ENCODE data around the gene TUBB4B.

GRCh38 chr9:137215196-137215986, 25.7 kb upstream of the TUBB4B start:
- TF ChIP-seq JUND (IDR thresholded peaks at IDR 0.05) (no peak), MXI1 (IDR thresholded peaks at IDR 0.05; ENCODE audit: low read depth, low read length) (no peak), POLR2AphosphoS5 (IDR thresholded peaks at IDR 0.05; ENCODE audit: low read depth, low read length) (no peak), FOXM1 (IDR thresholded peaks at IDR 0.05; ENCODE audit: low read depth) (no peak), TCF12 (IDR thresholded peaks at IDR 0.05) (no peak), USF1 (IDR thresholded peaks at IDR 0.05; ENCODE audit: borderline replicate concordance, low read depth) (no peak), EZH2phosphoT487 (IDR thresholded peaks at IDR 0.05; ENCODE audit: borderline replicate concordance, low read depth) (no peak), GATA2 (CRISPR knock-in tag; IDR thresholded peaks at IDR 0.05) (no peak), RXRA (IDR thresholded peaks at IDR 0.05; ENCODE audit: borderline replicate concordance, low read depth) (no peak), YY1 (IDR thresholded peaks at IDR 0.05; ENCODE audit: low read depth) (no peak), REST (IDR thresholded peaks at IDR 0.05; ENCODE audit: low read depth, low read length) (no peak), RAD21 (IDR thresholded peaks at IDR 0.05; ENCODE audit: low read length) (no peak), SIN3A (IDR thresholded peaks at IDR 0.05; ENCODE audit: borderline replicate concordance, low read depth, low read length) (no peak)
- TF ChIP-seq, protein P1, sequence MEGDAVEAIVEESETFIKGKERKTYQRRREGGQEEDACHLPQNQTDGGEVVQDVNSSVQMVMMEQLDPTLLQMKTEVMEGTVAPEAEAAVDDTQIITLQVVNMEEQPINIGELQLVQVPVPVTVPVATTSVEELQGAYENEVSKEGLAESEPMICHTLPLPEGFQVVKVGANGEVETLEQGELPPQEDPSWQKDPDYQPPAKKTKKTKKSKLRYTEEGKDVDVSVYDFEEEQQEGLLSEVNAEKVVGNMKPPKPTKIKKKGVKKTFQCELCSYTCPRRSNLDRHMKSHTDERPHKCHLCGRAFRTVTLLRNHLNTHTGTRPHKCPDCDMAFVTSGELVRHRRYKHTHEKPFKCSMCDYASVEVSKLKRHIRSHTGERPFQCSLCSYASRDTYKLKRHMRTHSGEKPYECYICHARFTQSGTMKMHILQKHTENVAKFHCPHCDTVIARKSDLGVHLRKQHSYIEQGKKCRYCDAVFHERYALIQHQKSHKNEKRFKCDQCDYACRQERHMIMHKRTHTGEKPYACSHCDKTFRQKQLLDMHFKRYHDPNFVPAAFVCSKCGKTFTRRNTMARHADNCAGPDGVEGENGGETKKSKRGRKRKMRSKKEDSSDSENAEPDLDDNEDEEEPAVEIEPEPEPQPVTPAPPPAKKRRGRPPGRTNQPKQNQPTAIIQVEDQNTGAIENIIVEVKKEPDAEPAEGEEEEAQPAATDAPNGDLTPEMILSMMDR (IDR thresholded peaks at IDR 0.05) = no peak

All from SK-N-SH (cell line).